D721Med (cell line): ENCODE results near the gene KCNG3.

Source experiments
- DNase-seq: peaks from one replicate; pipeline ENCODE4 v3.0.0; 2011; ENCODE audit warnings: low spot score; ENCODE audit not compliant: insufficient read length
- FAIRE-seq: peaks from 2 replicates; lab custom pipeline; 2011; peaks lifted over from hg19 to GRCh38; lab: Jason Lieb, UNC
- TF ChIP-seq, protein P1 (sequence below): IDR thresholded peaks from 2 replicates; pipeline ENCODE4 v1.5.1; 2012; ENCODE audit warnings: mild to moderate bottlenecking, control low read depth; ENCODE audit not compliant: insufficient read depth; ENCODE audit errors: missing control alignments

Gene KCNG3

GRCh38 chr2:42516418-42516901, 22.7 kb upstream of the KCNG3 start:
- TF ChIP-seq, protein P1, sequence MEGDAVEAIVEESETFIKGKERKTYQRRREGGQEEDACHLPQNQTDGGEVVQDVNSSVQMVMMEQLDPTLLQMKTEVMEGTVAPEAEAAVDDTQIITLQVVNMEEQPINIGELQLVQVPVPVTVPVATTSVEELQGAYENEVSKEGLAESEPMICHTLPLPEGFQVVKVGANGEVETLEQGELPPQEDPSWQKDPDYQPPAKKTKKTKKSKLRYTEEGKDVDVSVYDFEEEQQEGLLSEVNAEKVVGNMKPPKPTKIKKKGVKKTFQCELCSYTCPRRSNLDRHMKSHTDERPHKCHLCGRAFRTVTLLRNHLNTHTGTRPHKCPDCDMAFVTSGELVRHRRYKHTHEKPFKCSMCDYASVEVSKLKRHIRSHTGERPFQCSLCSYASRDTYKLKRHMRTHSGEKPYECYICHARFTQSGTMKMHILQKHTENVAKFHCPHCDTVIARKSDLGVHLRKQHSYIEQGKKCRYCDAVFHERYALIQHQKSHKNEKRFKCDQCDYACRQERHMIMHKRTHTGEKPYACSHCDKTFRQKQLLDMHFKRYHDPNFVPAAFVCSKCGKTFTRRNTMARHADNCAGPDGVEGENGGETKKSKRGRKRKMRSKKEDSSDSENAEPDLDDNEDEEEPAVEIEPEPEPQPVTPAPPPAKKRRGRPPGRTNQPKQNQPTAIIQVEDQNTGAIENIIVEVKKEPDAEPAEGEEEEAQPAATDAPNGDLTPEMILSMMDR: no peak
- DNase-seq (no peak), FAIRE-seq (no peak)

DNA sequence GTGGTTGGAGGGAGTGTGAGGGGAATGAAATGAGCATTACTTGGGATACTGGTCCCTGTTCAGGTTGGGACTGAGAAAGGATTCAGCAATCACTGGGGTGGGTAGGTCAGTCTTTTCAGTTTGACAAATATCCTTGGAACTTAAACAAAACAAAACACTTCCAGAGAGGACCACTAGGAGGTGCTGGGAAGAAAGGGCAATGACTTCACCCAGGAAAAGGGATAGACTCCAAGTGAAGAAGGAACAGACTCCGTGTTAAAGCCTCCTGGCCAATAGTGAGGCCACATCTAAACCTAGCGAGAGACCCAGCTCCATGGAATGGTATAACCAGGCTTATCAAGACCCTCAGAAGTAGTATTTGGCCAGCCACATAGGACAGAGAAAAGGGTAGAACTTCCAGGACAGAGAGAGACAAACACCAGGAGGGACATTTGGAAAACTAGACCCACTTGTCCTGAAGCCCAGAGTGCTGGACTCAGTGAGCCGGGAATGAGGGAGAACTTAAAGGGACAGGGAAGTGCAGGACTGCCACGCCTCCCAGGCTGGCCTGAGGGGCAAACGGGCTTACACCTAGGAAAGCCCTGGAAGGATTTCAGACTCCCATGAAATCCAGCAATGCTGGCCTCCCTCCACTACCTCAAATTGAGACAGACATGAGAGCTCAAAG, 19.6 kb upstream of the KCNG3 start:
- FAIRE-seq (peak; percentile 51), DNase-seq (no peak)
- TF ChIP-seq, protein P1: peak; percentile 54

DNA sequence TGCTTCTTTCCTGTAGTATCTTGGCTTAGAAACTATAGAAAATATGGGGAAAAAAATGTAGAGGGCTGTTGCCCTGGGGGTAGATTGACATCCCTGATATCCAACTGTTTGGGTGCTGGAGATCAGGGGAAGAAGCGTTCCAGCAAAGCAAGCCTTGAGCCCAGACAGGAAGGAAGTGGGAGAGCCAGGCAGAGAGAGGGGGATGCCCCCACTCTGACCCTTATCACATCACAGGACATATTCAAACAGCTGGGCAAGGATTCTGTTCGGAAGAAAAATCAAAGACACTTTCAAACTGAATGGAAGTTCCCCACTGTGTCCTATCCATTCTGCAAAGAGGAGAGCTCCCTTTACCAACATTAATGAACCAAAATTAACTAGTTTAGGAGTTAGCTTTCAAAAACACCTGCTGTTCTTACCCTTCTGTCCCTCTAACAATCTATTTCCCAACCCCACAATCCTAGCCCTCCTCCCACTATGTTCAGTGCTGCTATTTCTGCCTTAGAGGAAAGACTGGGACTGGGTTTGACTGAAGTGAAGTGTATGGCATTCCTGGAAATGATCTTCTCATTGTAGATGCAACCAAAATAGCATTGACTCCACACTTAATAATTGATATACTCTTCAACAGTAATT, 16.9 kb upstream of the KCNG3 start:
- FAIRE-seq: no peak
- no peak for DNase-seq
- TF ChIP-seq, protein P1: no peak

DNA sequence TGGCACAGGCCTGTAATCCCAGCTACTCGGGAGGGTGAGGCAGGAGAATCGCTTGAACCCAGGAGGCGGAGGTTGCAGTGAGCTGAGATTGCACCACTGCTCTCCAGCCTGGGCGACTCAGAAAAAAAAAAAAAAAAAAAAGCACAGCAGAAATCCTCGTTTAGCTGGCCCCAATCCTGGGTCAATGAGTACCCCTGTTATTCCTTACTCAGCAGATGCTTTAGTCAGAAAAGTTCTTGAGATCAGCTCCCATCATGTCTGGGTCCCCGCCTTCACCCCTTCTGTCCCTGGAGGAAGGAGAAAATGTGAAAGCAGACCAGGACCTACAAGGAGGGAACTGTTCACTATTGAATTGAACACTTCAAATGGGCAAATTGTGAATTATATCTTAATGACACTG, 16.4 kb upstream of the KCNG3 start:
- FAIRE-seq (no peak), DNase-seq (no peak)
- TF ChIP-seq, protein P1: no peak

GRCh38 chr2:42504364-42505230, 10.8 kb upstream of the KCNG3 start:
- TF ChIP-seq, protein P1: no peak
- FAIRE-seq (no peak), DNase-seq (no peak)

- DNase-seq (no peak), FAIRE-seq (no peak)
- TF ChIP-seq, protein P1: no peak
Measured at GRCh38 chr2:42503291-42503690, 9.5 kb upstream of the KCNG3 start.
